NCI-H226 (cell line): ENCODE data around the gene ZDHHC11B.
"Not testable (repeated sequence)": the region's sequence is repeated elsewhere in the genome, so short reads cannot be mapped to it uniquely, and the experiment has no call there.

Experiments used
- DNase-seq: peaks from one replicate; pipeline ENCODE4 v3.0.0-alpha.2; 2015

ZDHHC11B gene

GRCh38 chr5:783881-784427 lies 575 bp downstream of the ZDHHC11B start:
- DNase-seq: peak; percentile 42

- not testable (repeated sequence) for DNase-seq
Observed at GRCh38 chr5:783049-783802, 1.3 kb downstream of the ZDHHC11B start.

GRCh38 chr5:782356-782755 lies 2.2 kb downstream of the ZDHHC11B start:
- DNase-seq: not testable (repeated sequence)

- not testable (repeated sequence) for DNase-seq
Observed at GRCh38 chr5:780571-780970, 4.0 kb downstream of the ZDHHC11B start.

- DNase-seq: not testable (repeated sequence)
Observed at GRCh38 chr5:778967-779366, 5.6 kb downstream of the ZDHHC11B start.

- not testable (repeated sequence) for DNase-seq
Observed at GRCh38 chr5:778421-778820, 6.1 kb downstream of the ZDHHC11B start.

- DNase-seq: no peak
Observed at GRCh38 chr5:777756-778161, 6.8 kb downstream of the ZDHHC11B start.

GRCh38 chr5:776862-777711 lies 7.4 kb downstream of the ZDHHC11B start:
- no peak for DNase-seq

GRCh38 chr5:775961-776861 lies 8.3 kb downstream of the ZDHHC11B start:
- DNase-seq: no peak

- not testable (repeated sequence) for DNase-seq
Observed at GRCh38 chr5:775595-775960, 9.0 kb downstream of the ZDHHC11B start.

- DNase-seq: not testable (repeated sequence)
Observed at GRCh38 chr5:774854-775505, 9.5 kb downstream of the ZDHHC11B start.

GRCh38 chr5:774304-774703 lies 10.2 kb downstream of the ZDHHC11B start:
- DNase-seq: not testable (repeated sequence)

GRCh38 chr5:773517-774264 lies 10.8 kb downstream of the ZDHHC11B start:
- no peak for DNase-seq

GRCh38 chr5:772931-773330 lies 11.6 kb downstream of the ZDHHC11B start:
- DNase-seq: not testable (repeated sequence)

- DNase-seq: not testable (repeated sequence)
Observed at GRCh38 chr5:772547-772890, 12.0 kb downstream of the ZDHHC11B start.

GRCh38 chr5:771841-772546 lies 12.5 kb downstream of the ZDHHC11B start:
- not testable (repeated sequence) for DNase-seq

GRCh38 chr5:771087-771781 lies 13.3 kb downstream of the ZDHHC11B start:
- not testable (repeated sequence) for DNase-seq

GRCh38 chr5:770585-770984 lies 13.9 kb downstream of the ZDHHC11B start:
- not testable (repeated sequence) for DNase-seq

GRCh38 chr5:769485-770145 lies 14.9 kb downstream of the ZDHHC11B start:
- not testable (repeated sequence) for DNase-seq
